ENCODE measurements around the gene HSD17B12.
"Not testable (repeated sequence)": the region's sequence is repeated elsewhere in the genome, so short reads cannot be mapped to it uniquely, and the experiment has no call there.

The HSD17B12 gene

GRCh38 chr11:43748095-43748494, 67.6 kb downstream of the HSD17B12 start:
- no peak for DNase-seq

DNA sequence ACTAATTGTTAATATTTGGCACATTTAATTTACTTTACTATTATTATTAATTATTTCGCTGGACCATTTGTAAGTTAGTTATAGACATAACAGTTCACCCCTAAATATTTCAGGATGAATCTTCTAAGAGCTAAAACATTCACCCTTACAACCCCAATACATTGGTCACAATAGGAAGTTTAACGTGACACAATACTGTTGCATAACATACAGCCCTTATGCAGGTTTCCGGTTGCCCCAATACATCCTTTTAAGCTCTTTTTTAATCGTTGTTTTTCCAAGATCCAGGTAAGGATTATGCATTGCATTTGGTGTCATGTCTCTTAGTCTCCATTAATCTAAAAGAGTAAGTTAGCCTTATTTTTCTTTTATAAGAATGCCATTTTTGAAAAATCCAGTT, 71.2 kb downstream of the HSD17B12 start:
- DNase-seq = no peak

DNA sequence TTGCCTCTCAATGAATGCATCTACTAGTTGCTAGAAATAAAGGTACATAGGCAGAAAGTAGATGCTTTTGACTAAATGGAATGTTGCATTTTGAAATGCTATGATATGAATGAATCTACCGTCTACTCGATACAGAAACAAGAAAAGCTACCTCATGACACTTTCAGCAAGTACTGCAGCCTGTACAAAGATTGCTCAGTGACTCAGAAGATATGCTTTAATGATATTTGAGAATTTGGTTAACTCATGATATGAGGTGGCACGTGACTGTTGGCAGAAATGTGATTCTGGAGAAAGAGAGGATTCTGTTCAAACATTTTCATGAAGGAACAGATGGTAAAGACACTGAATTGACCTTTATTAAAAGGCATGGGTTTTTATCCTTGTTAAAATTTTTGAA, 76.0 kb downstream of the HSD17B12 start:
- no peak for DNase-seq

DNA sequence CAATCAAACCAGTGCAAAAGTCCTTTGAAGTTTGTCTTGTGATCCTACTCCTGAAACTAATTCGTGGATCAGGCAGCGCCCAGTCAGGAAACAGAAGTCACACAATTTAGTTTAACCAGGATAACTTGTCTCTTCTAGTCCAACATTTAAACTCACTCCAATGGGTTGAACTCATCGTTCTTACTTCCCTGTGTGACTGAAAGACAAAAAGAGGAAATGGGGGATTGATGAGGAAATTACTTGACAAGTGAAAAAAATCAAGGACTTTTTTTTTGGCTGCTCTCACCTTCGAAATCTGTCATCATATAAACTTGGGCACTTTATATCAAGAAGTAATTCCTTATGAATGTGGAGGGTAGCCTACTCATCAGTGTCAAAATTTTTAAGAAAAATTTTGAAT, 78.4 kb downstream of the HSD17B12 start:
- DNase-seq = no peak

- no peak for DNase-seq
These were observed 80.4 kb downstream of the HSD17B12 start for GRCh38 chr11:43760902-43761301.

GRCh38 chr11:43765194-43765593, 84.7 kb downstream of the HSD17B12 start:
- DNase-seq = no peak

GRCh38 chr11:43768654-43769053, 88.1 kb downstream of the HSD17B12 start:
- DNase-seq = not testable (repeated sequence)

- DNase-seq = no peak
These were observed 89.6 kb downstream of the HSD17B12 start for GRCh38 chr11:43770173-43770572.

DNA sequence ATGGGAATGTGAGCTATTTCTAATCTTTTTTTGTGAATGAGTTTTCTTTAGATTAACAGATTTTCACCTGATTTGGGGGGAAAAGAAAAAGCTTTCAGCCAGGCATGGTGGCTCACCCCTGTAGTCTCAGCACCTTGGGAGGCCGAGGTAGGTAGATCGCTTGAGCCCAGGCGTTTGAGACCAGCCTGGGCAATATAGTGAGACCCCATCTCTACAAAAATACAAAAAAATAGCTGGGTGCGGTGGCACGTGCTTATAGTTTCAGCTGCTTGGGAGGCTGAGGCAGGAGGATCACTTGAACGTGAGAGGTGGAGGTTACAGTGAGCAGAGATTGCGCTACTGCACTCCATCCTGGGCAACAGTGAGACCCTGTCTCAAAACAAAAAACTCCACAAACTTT, 92.2 kb downstream of the HSD17B12 start:
- DNase-seq = no peak

DNA sequence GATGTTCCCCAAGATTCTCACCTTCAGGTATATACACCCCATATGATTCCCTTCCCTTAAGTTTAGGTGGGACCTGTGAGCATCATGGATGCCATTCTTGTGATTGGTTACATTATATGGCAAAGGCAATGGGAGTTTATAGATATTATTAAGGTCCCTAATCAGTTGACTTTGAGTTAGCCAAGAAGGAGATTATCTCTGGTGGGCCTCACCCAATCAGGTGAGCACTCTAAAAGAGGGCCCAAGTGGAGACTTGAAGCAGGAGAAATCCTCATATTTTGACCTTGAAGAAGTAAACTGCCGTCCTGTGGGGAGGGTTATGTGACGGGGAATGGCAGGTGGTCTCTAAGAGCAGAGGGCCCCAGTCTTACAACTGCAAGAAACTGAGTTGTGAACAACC, 94.2 kb downstream of the HSD17B12 start:
- no peak for DNase-seq

DNA sequence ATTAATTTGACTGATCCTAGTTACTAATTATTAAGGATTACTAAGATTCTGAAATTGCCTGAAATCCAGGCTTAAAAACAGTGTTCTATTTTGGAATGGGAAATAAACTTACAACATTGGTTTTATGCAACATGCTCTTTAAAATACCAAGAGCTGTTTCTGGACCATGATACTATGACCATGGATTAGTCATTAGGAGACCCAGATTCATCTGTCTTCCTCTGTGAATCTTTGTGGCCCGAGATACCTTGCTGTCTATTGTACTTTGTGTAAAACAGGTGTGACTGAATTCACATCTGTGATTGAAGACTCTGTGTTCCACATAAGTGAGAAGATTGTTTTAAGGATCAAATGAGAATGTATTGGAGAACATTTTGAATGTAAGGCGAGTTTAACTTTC, 98.8 kb downstream of the HSD17B12 start:
- no peak for DNase-seq

DNA sequence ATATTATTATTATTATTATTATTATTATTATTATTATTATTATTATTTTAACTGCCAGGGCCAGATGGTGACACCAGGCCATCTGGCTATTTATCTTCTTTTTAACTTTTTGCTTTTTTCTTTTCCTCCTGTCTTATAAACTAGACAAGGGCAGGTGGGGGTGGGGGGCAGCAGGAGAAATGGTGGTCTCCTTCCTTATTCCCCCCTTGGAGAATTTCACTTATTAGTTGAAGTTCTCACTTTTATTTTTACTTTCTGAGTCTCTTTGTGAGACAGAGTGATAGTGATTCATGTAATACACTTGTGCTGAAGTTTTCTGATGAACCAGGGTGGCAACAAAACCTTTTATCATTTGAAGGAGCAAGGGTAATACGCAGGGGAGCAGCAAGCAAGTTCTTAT, 103.8 kb downstream of the HSD17B12 start:
- no peak for DNase-seq

- DNase-seq = no peak
These were observed 104.3 kb downstream of the HSD17B12 start for GRCh38 chr11:43784866-43785265.

- no peak for DNase-seq
These were observed 104.8 kb downstream of the HSD17B12 start for GRCh38 chr11:43785318-43785717.

GRCh38 chr11:43786016-43786415, 105.5 kb downstream of the HSD17B12 start:
- DNase-seq = no peak

DNA sequence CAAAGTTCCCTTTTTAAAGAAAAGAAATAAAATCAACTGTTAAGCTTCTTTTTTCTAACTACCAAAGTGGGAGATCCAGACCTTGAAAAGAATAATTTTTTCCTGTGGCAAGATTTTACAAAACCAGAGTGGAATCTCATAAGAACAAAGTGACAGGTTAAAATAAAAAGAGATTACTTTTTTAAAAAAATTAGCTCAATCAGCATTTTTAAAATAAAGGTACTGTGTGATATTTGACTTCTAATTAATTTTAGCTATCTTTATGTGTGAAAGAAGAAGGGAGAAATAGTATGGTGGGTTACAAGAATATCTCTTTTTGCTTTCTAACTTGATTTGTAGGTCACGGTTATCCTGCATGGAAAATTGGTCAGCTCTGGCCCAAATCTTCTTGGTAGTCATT, 107.3 kb downstream of the HSD17B12 start:
- no peak for DNase-seq

- no peak for DNase-seq
These were observed 107.9 kb downstream of the HSD17B12 start for GRCh38 chr11:43788421-43788820.

- no peak for DNase-seq
These were observed 109.3 kb downstream of the HSD17B12 start for GRCh38 chr11:43789700-43790443.

- no peak for DNase-seq
These were observed 109.9 kb downstream of the HSD17B12 start for GRCh38 chr11:43790444-43790794.

- no peak for DNase-seq
These were observed 116.8 kb downstream of the HSD17B12 start for GRCh38 chr11:43797337-43797736.

GRCh38 chr11:43797866-43798265, 117.3 kb downstream of the HSD17B12 start:
- DNase-seq = no peak

DNA sequence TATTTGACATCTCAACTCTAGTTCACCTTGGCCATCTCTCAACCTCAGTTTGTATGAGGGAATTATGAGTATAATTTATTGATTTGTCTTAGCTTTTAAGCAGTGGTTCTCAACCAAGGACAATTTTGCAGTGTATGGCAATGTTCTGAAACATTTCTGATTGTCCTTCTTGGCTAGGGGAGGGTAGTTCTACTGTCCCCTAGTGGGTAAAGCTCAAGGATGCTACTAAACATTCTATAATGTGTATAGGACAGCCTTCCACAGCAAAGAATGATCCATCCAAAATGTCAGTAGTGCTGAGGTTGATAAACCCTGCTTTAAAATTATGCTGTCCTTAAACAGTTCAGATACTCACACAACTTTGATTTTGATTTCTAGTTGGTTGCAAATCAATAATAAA, 122.0 kb downstream of the HSD17B12 start:
- DNase-seq = no peak

- DNase-seq = no peak
These were observed 123.2 kb downstream of the HSD17B12 start for GRCh38 chr11:43803766-43804165.

DNA sequence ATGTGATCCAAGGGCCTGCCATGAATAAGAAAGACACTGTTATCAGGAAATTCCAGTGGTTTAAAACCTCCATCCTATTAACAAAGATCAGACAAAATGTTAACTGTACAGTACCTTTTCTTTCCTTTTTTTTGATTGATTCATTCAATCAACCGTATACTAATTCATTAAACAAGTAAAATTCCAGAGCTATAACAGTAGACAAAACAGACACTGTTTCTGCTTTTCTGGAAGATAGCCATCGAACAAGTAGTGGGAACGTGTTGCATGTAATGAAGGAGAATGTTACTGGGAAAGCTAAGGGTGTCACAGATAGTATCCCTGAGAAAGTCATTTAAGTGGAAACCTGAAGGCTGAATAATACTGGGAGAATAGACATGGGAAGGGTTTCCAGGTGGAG, 126.4 kb downstream of the HSD17B12 start:
- DNase-seq = no peak

- DNase-seq = no peak
These were observed 130.5 kb downstream of the HSD17B12 start for GRCh38 chr11:43810929-43811596.

Measured in CD4-positive, alpha-beta T cell treated with Interleukin-6 for 4 hours (primary cell).